ENCODE measurements around the gene OLR1. TPM values are rescaled to one million over a fixed set of nuclear protein-coding genes. Genes with fewer than 3 reads are reported as not detected.

Gene OLR1
- total RNA-seq, 1 donor from 2014 or later: 0.98 TPM

- Mint-ChIP-seq H3K4me1 (ENCODE audit: low read depth, unreplicated experiment) (peaks cover 7% of the 10 kb centered on the region), H3K4me3 (ENCODE audit: unreplicated experiment) (peak overlapping the region; percentile 97), H3K9me3 (ENCODE audit: unreplicated experiment) (no peaks in the 10 kb centered on the region), H3K27me3 (ENCODE audit: low read depth, unreplicated experiment) (no peaks in the 10 kb centered on the region), H3K36me3 (ENCODE audit: low read depth, unreplicated experiment) (peaks cover 2% of the 10 kb centered on the region), H3K27ac (ENCODE audit: unreplicated experiment) (peak overlapping the region; percentile 100)
- H3K27me3 ChIP-seq (ENCODE audit: insufficient read depth, low read length): no peaks in the 10 kb centered on the region
- no peak for TF ChIP-seq CTCF (IDR thresholded peaks at IDR 0.05; ENCODE audit: insufficient read depth, low read depth, low read length)
- no peak for TF ChIP-seq EZH2 (IDR thresholded peaks at IDR 0.05; ENCODE audit: insufficient read depth, low read length)
- no peaks in the 10 kb centered on the region for H3K36me3 ChIP-seq (ENCODE audit: insufficient read depth, low read length)
- H3K4me2 ChIP-seq (ENCODE audit: low read length): peak overlapping the region; percentile 96
- peaks cover 41% of the 10 kb centered on the region for H3K79me2 ChIP-seq (ENCODE audit: insufficient read depth, low read length)
- peak overlapping the region; percentile 99 for H3K27ac ChIP-seq (ENCODE audit: low read depth, low read length)
- H3K4me1 ChIP-seq (ENCODE audit: insufficient read depth, low read length): peaks cover 7% of the 10 kb centered on the region
- H3K9ac ChIP-seq (ENCODE audit: low read length): peak overlapping the region; percentile 99
- DNase-seq (ENCODE audit: low read depth) (peak; percentile 91), FAIRE-seq (peak; percentile 17)
- H4K20me1 ChIP-seq (ENCODE audit: insufficient read depth, low read length): peaks cover 20% of the 10 kb centered on the region
- H3K4me3 ChIP-seq (ENCODE audit: insufficient read depth, low read depth, low read length): peak overlapping the region; percentile 92
- peak overlapping the region; percentile 73 for H2AFZ ChIP-seq (ENCODE audit: low read depth, low read length)
- no peaks in the 10 kb centered on the region for H3K9me3 ChIP-seq (ENCODE audit: insufficient read depth, low read depth, low read length)
Measured at GRCh38 chr12:10213168-10214135, 41.5 kb upstream of the OLR1 start.

- Histone ChIP-seq H3K4me2 (ENCODE audit: low read length) (peak within 1 kb of the TSS; percentile 96), H4K20me1 (ENCODE audit: insufficient read depth, low read length) (peaks cover 16% of the 10 kb centered on the region), H3K27ac (ENCODE audit: low read depth, low read length) (peak within 1 kb of the TSS; percentile 99), H3K79me2 (ENCODE audit: insufficient read depth, low read length) (peaks cover 37% of the 10 kb centered on the region), H2AFZ (ENCODE audit: low read depth, low read length) (peak within 1 kb of the TSS; percentile 73), H3K9ac (ENCODE audit: low read length) (peak within 1 kb of the TSS; percentile 99), H3K9me3 (ENCODE audit: insufficient read depth, low read depth, low read length) (no peaks in the 10 kb centered on the region), H3K27me3 (ENCODE audit: insufficient read depth, low read length) (no peaks in the 10 kb centered on the region), H3K4me1 (ENCODE audit: insufficient read depth, low read length) (peaks cover 7% of the 10 kb centered on the region), H3K36me3 (ENCODE audit: insufficient read depth, low read length) (no peaks in the 10 kb centered on the region), H3K4me3 (ENCODE audit: insufficient read depth, low read depth, low read length) (peak within 1 kb of the TSS; percentile 92)
- Mint-ChIP-seq H3K36me3 (ENCODE audit: low read depth, unreplicated experiment) (no peaks in the 10 kb centered on the region), H3K27ac (ENCODE audit: unreplicated experiment) (peak within 1 kb of the TSS; percentile 100), H3K4me1 (ENCODE audit: low read depth, unreplicated experiment) (peaks cover 5% of the 10 kb centered on the region), H3K27me3 (ENCODE audit: low read depth, unreplicated experiment) (no peaks in the 10 kb centered on the region), H3K4me3 (ENCODE audit: unreplicated experiment) (peak within 1 kb of the TSS; percentile 97), H3K9me3 (ENCODE audit: unreplicated experiment) (no peaks in the 10 kb centered on the region)
- TF ChIP-seq CTCF (IDR thresholded peaks at IDR 0.05; ENCODE audit: insufficient read depth, low read depth, low read length) (no peak), EZH2 (IDR thresholded peaks at IDR 0.05; ENCODE audit: insufficient read depth, low read length) (no peak)
- FAIRE-seq: no peak
- DNase-seq (ENCODE audit: low read depth): peak; percentile 61
Measured at GRCh38 chr12:10212739-10213131, 40.8 kb upstream of the OLR1 start, which contains the start of gene GABARAPL1. Gene GABARAPL1, plus strand, starts transcription at chr12:10212877. Its CDS starts 253 bp downstream, at chr12:10213130.
